SK-N-SH (cell line): ENCODE data around the gene SFXN5. TPM values are rescaled to one million over a fixed set of nuclear protein-coding genes. Genes with fewer than 3 reads are reported as not detected.

Experiments used
- CTCF ChIA-PET: fragments of 300-600, 350-600 bp; formaldehyde crosslinking; extraction: SDS; loops from one replicate; lab custom pipeline; 2021; lab: Yijun Ruan, JAX
- POLR2A ChIA-PET: fragments of 350-600 bp; sonication (Branson Sonifier 250); formaldehyde crosslinking; extraction: SDS; loops from one replicate; lab custom pipeline; 2020; ENCODE audit warnings: antibody characterized with exemption, inconsistent platforms; lab: Yijun Ruan, JAX
- DNase-seq: peaks from one replicate; pipeline ENCODE4 v3.0.0; 2012
- H2AFZ ChIP-seq: fragments of 200-600 bp; sonication (generic); 2 replicates; pipeline ENCODE4 v1.8.1; 2016; ENCODE audit warnings: antibody characterized with exemption, mild to moderate bottlenecking, low read depth
- H3F3A ChIP-seq: fragments of 200-600 bp; sonication (generic); replicated peaks from 2 replicates; pipeline ENCODE3; 2016; ENCODE audit warnings: antibody characterized with exemption, mild to moderate bottlenecking; ENCODE audit not compliant: insufficient read depth
- H3K27ac ChIP-seq, 2 experiments: fragments of 200-500 bp in 1 of 2; fragments of 200-600 bp in 1 of 2; sonication (Bioruptor generic) in 1 of 2; sonication (generic), shearing (Covaris generic) in 1 of 2; 2 replicates each; pipeline versions ENCODE4 v1.5.1 to v1.6.1; 2014 to 2016; ENCODE audit warnings: low read depth in 2 of 2, inconsistent platforms in 1 of 2, low read length in 1 of 2, mild to moderate bottlenecking in 1 of 2, mixed read lengths in 1 of 2
- H3K27me3 ChIP-seq: fragments of 200-600 bp; sonication (generic), shearing (Covaris generic); 2 replicates; pipeline ENCODE4 v1.6.1; 2016; ENCODE audit warnings: mixed run types; ENCODE audit not compliant: insufficient read depth
- H3K36me3 ChIP-seq, 2 experiments: fragments of 200-500 bp in 1 of 2; fragments of 200-600 bp in 1 of 2; sonication (Bioruptor generic) in 1 of 2; sonication (generic) in 1 of 2; replicated peaks in 1 of 2; 2 replicates each; pipeline versions ENCODE3 to v1.5.1; 2014 to 2016; ENCODE audit warnings: low read length in 1 of 2, mild to moderate bottlenecking in 1 of 2; ENCODE audit not compliant: insufficient read depth in 2 of 2, control insufficient read depth in 1 of 2
- H3K4me1 ChIP-seq, 2 experiments: fragments of 200-500 bp in 1 of 2; fragments of 200-600 bp in 1 of 2; sonication (Bioruptor generic) in 1 of 2; sonication (generic), shearing (Covaris generic) in 1 of 2; 2 replicates each; pipeline versions ENCODE4 v1.5.1 to v1.6.1; 2014 to 2016; ENCODE audit warnings: low read depth in 1 of 2, low read length in 1 of 2, mixed run types in 1 of 2; ENCODE audit not compliant: insufficient read depth in 2 of 2, control insufficient read depth in 1 of 2
- H3K4me2 ChIP-seq: fragments of 200-600 bp; sonication (generic), shearing (Covaris generic); 2 replicates; pipeline ENCODE4 v1.6.1; 2017; ENCODE audit warnings: mixed run types
- H3K4me3 ChIP-seq, 2 experiments: fragments of 200-500 bp in 1 of 2; fragments of 200-600 bp in 1 of 2; sonication (Bioruptor generic) in 1 of 2; sonication (generic), shearing (Covaris generic) in 1 of 2; 2 replicates each; pipeline versions ENCODE4 v1.5.1 to v1.8.1; 2014 to 2016; ENCODE audit warnings: low read depth in 2 of 2, inconsistent platforms in 1 of 2, low read length in 1 of 2, mild to moderate bottlenecking in 1 of 2, mixed read lengths in 1 of 2, moderate library complexity in 1 of 2
- H3K79me2 ChIP-seq: fragments of 200-600 bp; sonication (generic); 2 replicates; pipeline ENCODE4 v1.8.1; 2017; ENCODE audit warnings: mild to moderate bottlenecking; ENCODE audit not compliant: insufficient read depth
- H3K9ac ChIP-seq: fragments of 200-600 bp; sonication (generic); 2 replicates; pipeline ENCODE4 v1.6.1; 2017; ENCODE audit warnings: mixed run types
- H3K9me2 ChIP-seq: fragments of 200-600 bp; sonication (generic); 2 replicates; pipeline ENCODE4 v1.6.1; 2017; ENCODE audit warnings: mixed run types
- H3K9me3 ChIP-seq: fragments of 200-600 bp; sonication (generic); 2 replicates; pipeline ENCODE4 v1.6.1; 2017; ENCODE audit warnings: mixed run types, mild to moderate bottlenecking, moderate library complexity
- H4K20me1 ChIP-seq: fragments of 200-600 bp; sonication (generic); 2 replicates; pipeline ENCODE4 v1.6.1; 2017; ENCODE audit warnings: mild to moderate bottlenecking, mixed run types; ENCODE audit not compliant: insufficient read depth
- CHD2 ChIP-seq: fragments of 150-350 bp; IDR thresholded peaks from 2 replicates; pipeline ENCODE4 v1.6.1; 2018; ENCODE audit warnings: low read length; ENCODE audit not compliant: partially characterized antibody
- POLR2AphosphoS5 ChIP-seq: IDR thresholded peaks from 2 replicates; pipeline ENCODE4 v1.6.1; 2012; ENCODE audit warnings: low read depth, low read length
- RCOR1 ChIP-seq: fragments of 150-350 bp; IDR thresholded peaks from 2 replicates; pipeline ENCODE4 v1.6.1; 2017; ENCODE audit warnings: antibody characterized with exemption, low read length
- RXRA ChIP-seq: IDR thresholded peaks from 2 replicates; pipeline ENCODE4 v1.4.0; 2012; ENCODE audit warnings: low read depth, mild to moderate bottlenecking, borderline replicate concordance
- TAF1 ChIP-seq: IDR thresholded peaks from 2 replicates; pipeline ENCODE4 v1.6.1; 2012; ENCODE audit warnings: low read depth, mild to moderate bottlenecking, low read length, moderate library complexity, borderline replicate concordance
- YY1 ChIP-seq: IDR thresholded peaks from 2 replicates; pipeline ENCODE4 v1.4.0; 2012; ENCODE audit warnings: low read depth, mild to moderate bottlenecking
- WGBS: methylation state at CpG from one replicate; pipeline ENCODE4 v1.1.6; 2017; ENCODE audit warnings: low lambda C conversion rate; 5-methylcytosine and 5-hydroxymethylcytosine counted together
- polyA plus RNA-seq, 3 experiments: library from polyadenylated mRNA; depleted of rRNA; stranded (reverse); fragments of >200 nt; gene quantifications; 2 replicates each; pipeline ENCODE4 v1.2.3, GENCODE V29; 2012
- TF ChIP-seq, protein P1 (sequence below): IDR thresholded peaks from 2 replicates; pipeline ENCODE4 v1.4.0; 2012; ENCODE audit warnings: low read depth, borderline replicate concordance
- TF ChIP-seq, protein P2 (sequence below): fragments of 200-600 bp; sonication (generic); IDR thresholded peaks from 2 replicates; pipeline ENCODE4 v1.6.1; 2017; ENCODE audit warnings: antibody characterized with exemption, mild to moderate bottlenecking, moderate library complexity
- TF ChIP-seq, protein P3 (sequence below): fragments of 150-350 bp; IDR thresholded peaks from 2 replicates; pipeline ENCODE4 v1.6.1; 2017; ENCODE audit warnings: antibody characterized with exemption, low read length, low read depth, borderline replicate concordance
- TF ChIP-seq, protein P4 (sequence below): IDR thresholded peaks from 2 replicates; pipeline ENCODE4 v1.6.1; 2012; ENCODE audit warnings: mild to moderate bottlenecking, low read depth, low read length, moderate library complexity

The SFXN5 gene
- polyA plus RNA-seq, 1 of the 3 experiments (the other 2 are of a cell fraction) = 9.9 TPM

- Histone ChIP-seq H3K9me3 (no peaks in the 10 kb centered on the region), H3K4me3 (no peak overlapping the region), H3K27me3 (no peaks in the 10 kb centered on the region), H3K9me2 (no peaks in the 10 kb centered on the region), H3K27ac (no peak overlapping the region), H3K79me2 (no peaks in the 10 kb centered on the region), H3K36me3 (no peaks in the 10 kb centered on the region), H4K20me1 (no peaks in the 10 kb centered on the region), H2AFZ (no peak overlapping the region), H3F3A (no peaks in the 10 kb centered on the region), H3K4me1 (no peaks in the 10 kb centered on the region), H3K9ac (no peak overlapping the region), H3K4me2 (no peak overlapping the region)
- 93% methylated on average over 5 of the region's 8 CpGs for WGBS
- CTCF ChIA-PET = interaction anchor here (0.8 to 4.1 kb wide), 7 partner anchors 17 to 226 kb away, joined by 3 to 20 read pairs (median 4); no protein-coding TSS in a partner anchor
- POLR2A ChIA-PET = no interaction called here
- no peak for DNase-seq
- TF ChIP-seq CHD2 = no peak
- no peak for TF ChIP-seq YY1
- no peak for TF ChIP-seq TAF1
- no peak for TF ChIP-seq RXRA
- TF ChIP-seq, protein P1, sequence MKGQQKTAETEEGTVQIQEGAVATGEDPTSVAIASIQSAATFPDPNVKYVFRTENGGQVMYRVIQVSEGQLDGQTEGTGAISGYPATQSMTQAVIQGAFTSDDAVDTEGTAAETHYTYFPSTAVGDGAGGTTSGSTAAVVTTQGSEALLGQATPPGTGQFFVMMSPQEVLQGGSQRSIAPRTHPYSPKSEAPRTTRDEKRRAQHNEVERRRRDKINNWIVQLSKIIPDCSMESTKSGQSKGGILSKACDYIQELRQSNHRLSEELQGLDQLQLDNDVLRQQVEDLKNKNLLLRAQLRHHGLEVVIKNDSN = no peak
- TF ChIP-seq, protein P2, sequence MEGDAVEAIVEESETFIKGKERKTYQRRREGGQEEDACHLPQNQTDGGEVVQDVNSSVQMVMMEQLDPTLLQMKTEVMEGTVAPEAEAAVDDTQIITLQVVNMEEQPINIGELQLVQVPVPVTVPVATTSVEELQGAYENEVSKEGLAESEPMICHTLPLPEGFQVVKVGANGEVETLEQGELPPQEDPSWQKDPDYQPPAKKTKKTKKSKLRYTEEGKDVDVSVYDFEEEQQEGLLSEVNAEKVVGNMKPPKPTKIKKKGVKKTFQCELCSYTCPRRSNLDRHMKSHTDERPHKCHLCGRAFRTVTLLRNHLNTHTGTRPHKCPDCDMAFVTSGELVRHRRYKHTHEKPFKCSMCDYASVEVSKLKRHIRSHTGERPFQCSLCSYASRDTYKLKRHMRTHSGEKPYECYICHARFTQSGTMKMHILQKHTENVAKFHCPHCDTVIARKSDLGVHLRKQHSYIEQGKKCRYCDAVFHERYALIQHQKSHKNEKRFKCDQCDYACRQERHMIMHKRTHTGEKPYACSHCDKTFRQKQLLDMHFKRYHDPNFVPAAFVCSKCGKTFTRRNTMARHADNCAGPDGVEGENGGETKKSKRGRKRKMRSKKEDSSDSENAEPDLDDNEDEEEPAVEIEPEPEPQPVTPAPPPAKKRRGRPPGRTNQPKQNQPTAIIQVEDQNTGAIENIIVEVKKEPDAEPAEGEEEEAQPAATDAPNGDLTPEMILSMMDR = no peak
- TF ChIP-seq, protein P3, sequence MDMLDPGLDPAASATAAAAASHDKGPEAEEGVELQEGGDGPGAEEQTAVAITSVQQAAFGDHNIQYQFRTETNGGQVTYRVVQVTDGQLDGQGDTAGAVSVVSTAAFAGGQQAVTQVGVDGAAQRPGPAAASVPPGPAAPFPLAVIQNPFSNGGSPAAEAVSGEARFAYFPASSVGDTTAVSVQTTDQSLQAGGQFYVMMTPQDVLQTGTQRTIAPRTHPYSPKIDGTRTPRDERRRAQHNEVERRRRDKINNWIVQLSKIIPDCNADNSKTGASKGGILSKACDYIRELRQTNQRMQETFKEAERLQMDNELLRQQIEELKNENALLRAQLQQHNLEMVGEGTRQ = no peak
- no peak for TF ChIP-seq RCOR1
- no peak for TF ChIP-seq POLR2AphosphoS5
- TF ChIP-seq, protein P4, sequence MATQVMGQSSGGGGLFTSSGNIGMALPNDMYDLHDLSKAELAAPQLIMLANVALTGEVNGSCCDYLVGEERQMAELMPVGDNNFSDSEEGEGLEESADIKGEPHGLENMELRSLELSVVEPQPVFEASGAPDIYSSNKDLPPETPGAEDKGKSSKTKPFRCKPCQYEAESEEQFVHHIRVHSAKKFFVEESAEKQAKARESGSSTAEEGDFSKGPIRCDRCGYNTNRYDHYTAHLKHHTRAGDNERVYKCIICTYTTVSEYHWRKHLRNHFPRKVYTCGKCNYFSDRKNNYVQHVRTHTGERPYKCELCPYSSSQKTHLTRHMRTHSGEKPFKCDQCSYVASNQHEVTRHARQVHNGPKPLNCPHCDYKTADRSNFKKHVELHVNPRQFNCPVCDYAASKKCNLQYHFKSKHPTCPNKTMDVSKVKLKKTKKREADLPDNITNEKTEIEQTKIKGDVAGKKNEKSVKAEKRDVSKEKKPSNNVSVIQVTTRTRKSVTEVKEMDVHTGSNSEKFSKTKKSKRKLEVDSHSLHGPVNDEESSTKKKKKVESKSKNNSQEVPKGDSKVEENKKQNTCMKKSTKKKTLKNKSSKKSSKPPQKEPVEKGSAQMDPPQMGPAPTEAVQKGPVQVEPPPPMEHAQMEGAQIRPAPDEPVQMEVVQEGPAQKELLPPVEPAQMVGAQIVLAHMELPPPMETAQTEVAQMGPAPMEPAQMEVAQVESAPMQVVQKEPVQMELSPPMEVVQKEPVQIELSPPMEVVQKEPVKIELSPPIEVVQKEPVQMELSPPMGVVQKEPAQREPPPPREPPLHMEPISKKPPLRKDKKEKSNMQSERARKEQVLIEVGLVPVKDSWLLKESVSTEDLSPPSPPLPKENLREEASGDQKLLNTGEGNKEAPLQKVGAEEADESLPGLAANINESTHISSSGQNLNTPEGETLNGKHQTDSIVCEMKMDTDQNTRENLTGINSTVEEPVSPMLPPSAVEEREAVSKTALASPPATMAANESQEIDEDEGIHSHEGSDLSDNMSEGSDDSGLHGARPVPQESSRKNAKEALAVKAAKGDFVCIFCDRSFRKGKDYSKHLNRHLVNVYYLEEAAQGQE = no peak
Observed at GRCh38 chr2:72951303-72952095, 120.0 kb downstream of the SFXN5 start.
